ENCODE measurements around the gene CRYBA2.

CRYBA2 gene

DNA sequence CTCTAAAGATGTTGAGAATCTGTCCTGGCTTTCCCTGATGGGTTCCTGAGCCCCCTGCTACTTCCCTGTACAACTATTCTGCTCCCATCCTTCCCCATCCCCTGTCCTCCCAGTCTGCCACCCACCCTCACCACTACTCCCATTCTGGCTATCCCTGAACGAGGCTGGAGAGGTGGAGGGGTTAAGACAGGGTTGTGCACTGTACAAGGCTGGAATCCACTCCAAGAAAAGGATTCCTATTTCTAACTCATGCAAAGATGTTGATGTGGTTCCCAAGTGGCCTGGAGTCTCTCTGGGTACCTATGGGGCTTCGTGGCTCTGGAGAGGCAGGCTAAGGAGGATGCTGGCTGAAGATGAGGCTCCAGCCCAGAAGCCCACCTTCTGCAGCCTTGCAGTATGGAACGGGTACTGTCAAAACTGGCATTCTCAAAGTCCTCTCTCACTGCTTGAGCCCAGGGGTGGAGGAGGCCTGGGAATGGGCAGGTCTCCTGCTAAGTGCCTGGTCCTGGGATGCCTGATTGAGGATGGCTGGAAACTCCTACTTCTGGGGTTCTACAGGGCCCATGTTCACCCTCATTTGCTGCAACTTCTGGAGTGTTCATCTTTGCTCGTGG lies 7.0 kb downstream of the CRYBA2 start:
- TF ChIP-seq, protein P1, sequence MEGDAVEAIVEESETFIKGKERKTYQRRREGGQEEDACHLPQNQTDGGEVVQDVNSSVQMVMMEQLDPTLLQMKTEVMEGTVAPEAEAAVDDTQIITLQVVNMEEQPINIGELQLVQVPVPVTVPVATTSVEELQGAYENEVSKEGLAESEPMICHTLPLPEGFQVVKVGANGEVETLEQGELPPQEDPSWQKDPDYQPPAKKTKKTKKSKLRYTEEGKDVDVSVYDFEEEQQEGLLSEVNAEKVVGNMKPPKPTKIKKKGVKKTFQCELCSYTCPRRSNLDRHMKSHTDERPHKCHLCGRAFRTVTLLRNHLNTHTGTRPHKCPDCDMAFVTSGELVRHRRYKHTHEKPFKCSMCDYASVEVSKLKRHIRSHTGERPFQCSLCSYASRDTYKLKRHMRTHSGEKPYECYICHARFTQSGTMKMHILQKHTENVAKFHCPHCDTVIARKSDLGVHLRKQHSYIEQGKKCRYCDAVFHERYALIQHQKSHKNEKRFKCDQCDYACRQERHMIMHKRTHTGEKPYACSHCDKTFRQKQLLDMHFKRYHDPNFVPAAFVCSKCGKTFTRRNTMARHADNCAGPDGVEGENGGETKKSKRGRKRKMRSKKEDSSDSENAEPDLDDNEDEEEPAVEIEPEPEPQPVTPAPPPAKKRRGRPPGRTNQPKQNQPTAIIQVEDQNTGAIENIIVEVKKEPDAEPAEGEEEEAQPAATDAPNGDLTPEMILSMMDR (IDR thresholded peaks at IDR 0.05; ENCODE audit: insufficient read depth, low read length, poor library complexity, severe bottlenecking), result no peak
- no peak for TF ChIP-seq EZH2phosphoT487 (conservative IDR thresholded peaks at IDR 0.05; ENCODE audit: low read length)
- no peaks in the 10 kb centered on the region for H3K79me2 ChIP-seq (ENCODE audit: insufficient read depth, low read length)
- no peak overlapping the region for H3K4me3 ChIP-seq (ENCODE audit: insufficient read depth, low read length, poor library complexity, severe bottlenecking)
- no peaks in the 10 kb centered on the region for H3F3A ChIP-seq (ENCODE audit: insufficient read depth)
- no peak overlapping the region for H3K27ac ChIP-seq (ENCODE audit: low read depth, low read length)
- no peaks in the 10 kb centered on the region for H3K9me2 ChIP-seq (replicated peaks; ENCODE audit: insufficient read depth, low read length)
- no peak overlapping the region for H3K9ac ChIP-seq (ENCODE audit: low read length)
- H2AFZ ChIP-seq (ENCODE audit: low read depth, low read length, severe bottlenecking), result no peak overlapping the region
- H3K4me2 ChIP-seq (ENCODE audit: low read depth, low read length, poor library complexity, severe bottlenecking), result no peak overlapping the region
- H3K27me3 ChIP-seq (ENCODE audit: low read length), result no peaks in the 10 kb centered on the region
- H3K9me3 ChIP-seq (ENCODE audit: insufficient read depth, low read length), result no peaks in the 10 kb centered on the region
- no peaks in the 10 kb centered on the region for H3K36me3 ChIP-seq (ENCODE audit: low read length)
- H4K20me1 ChIP-seq (ENCODE audit: low read depth, low read length), result no peaks in the 10 kb centered on the region

DNA sequence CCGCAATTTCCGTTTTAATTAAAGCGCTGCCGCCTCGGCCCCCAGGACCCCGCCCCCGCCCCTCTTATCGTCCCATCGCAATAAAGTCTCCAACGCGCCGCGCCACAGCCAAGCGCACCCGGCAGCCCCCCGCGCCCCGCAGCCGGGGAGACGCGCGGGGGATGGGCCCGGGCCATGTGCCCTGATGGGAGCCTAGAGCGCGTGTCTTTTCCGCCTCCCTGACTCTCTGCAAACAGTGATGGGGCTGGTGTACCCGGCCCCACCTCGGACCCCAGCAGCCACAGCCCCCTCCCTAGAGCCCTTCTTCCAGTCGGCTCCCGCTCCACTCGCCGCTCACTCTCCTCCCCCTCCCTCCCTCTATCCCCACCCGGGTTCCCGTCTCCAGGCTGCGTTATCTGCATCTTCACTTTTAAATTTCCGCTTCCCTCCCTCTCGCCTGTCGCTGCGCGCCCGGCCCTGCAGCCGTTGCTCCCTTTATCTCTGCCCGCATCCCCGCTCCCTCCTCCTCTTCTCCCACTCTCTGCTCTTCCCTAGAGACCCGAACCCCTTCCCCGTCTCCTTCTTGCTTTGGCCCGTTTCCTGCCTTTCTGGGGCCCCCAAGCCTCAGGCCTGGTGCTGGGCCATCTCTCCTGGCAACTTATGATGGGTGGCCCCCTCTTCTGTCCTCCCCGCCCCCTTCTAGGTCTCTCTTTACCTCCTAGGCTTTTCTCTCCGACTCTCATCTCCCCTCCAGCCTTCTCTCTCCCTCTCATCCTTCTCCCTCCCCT lies 7.7 kb downstream of the CRYBA2 start:
- no peaks in the 10 kb centered on the region for H3K9me2 ChIP-seq (replicated peaks; ENCODE audit: insufficient read depth, low read length)
- no peaks in the 10 kb centered on the region for H3K79me2 ChIP-seq (ENCODE audit: insufficient read depth, low read length)
- H4K20me1 ChIP-seq (ENCODE audit: low read depth, low read length), result no peaks in the 10 kb centered on the region
- H3K9me3 ChIP-seq (ENCODE audit: insufficient read depth, low read length), result no peaks in the 10 kb centered on the region
- H3K27me3 ChIP-seq (ENCODE audit: low read length), result no peaks in the 10 kb centered on the region
- no peak for TF ChIP-seq EZH2phosphoT487 (conservative IDR thresholded peaks at IDR 0.05; ENCODE audit: low read length)
- TF ChIP-seq, protein P1 (IDR thresholded peaks at IDR 0.05; ENCODE audit: insufficient read depth, low read length, poor library complexity, severe bottlenecking), result no peak
- no peaks in the 10 kb centered on the region for H3K36me3 ChIP-seq (ENCODE audit: low read length)
- H3K27ac ChIP-seq (ENCODE audit: low read depth, low read length), result no peak overlapping the region
- no peak overlapping the region for H3K4me2 ChIP-seq (ENCODE audit: low read depth, low read length, poor library complexity, severe bottlenecking)
- H3F3A ChIP-seq (ENCODE audit: insufficient read depth), result no peaks in the 10 kb centered on the region
- H3K9ac ChIP-seq (ENCODE audit: low read length), result no peak overlapping the region
- no peak overlapping the region for H3K4me3 ChIP-seq (ENCODE audit: insufficient read depth, low read length, poor library complexity, severe bottlenecking)
- H2AFZ ChIP-seq (ENCODE audit: low read depth, low read length, severe bottlenecking), result no peak overlapping the region

DNA sequence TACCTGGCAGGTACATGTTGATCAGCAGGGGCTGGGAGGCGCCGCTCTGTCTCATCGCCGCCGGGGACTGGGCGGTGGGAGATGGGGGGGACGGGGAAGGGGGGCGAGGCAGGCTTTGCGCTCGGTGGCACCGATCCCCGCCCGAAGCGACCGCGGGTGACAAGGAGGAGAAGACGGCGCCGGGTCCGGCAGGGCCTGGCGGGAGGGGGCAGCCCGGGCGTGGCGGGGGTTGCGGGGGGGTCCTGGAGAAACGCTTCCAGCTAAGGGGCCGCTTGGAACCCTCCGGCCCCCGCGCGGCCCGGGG lies 8.2 kb downstream of the CRYBA2 start, which contains the start of gene FEV:
FEV (minus strand) TSS at position 164 of the 304 bp plus-strand sequence; CDS start at position 55, 109 bp downstream.
- Histone ChIP-seq H3K4me2 (ENCODE audit: low read depth, low read length, poor library complexity, severe bottlenecking) (no peak within 1 kb of the TSS), H3K79me2 (ENCODE audit: insufficient read depth, low read length) (no peaks in the 10 kb centered on the region), H3K9me2 (replicated peaks; ENCODE audit: insufficient read depth, low read length) (no peaks in the 10 kb centered on the region), H3K9ac (ENCODE audit: low read length) (no peak within 1 kb of the TSS), H3F3A (ENCODE audit: insufficient read depth) (no peaks in the 10 kb centered on the region), H3K27ac (ENCODE audit: low read depth, low read length) (no peak within 1 kb of the TSS), H3K27me3 (ENCODE audit: low read length) (no peaks in the 10 kb centered on the region), H3K4me3 (ENCODE audit: insufficient read depth, low read length, poor library complexity, severe bottlenecking) (no peak within 1 kb of the TSS), H4K20me1 (ENCODE audit: low read depth, low read length) (no peaks in the 10 kb centered on the region), H3K36me3 (ENCODE audit: low read length) (no peaks in the 10 kb centered on the region), H2AFZ (ENCODE audit: low read depth, low read length, severe bottlenecking) (no peak within 1 kb of the TSS), H3K9me3 (ENCODE audit: insufficient read depth, low read length) (no peaks in the 10 kb centered on the region)
- TF ChIP-seq, protein P1 (IDR thresholded peaks at IDR 0.05; ENCODE audit: insufficient read depth, low read length, poor library complexity, severe bottlenecking), result no peak
- no peak for TF ChIP-seq EZH2phosphoT487 (conservative IDR thresholded peaks at IDR 0.05; ENCODE audit: low read length)
